Stomach (tissue), 4 donors: Measurements from ENCODE around the gene ZNF575.

ENCODE experiments used
- EP300 ChIP-seq: sonication (generic); formaldehyde crosslinking; IDR thresholded peaks from one replicate; pipeline ENCODE4 v1.6.1; 2017; ENCODE audit warnings: antibody characterized with exemption
- POLR2AphosphoS5 ChIP-seq, 3 donors: sonication (generic); formaldehyde crosslinking; IDR thresholded peaks; one replicate each; pipeline ENCODE4 v1.6.1; 2016; ENCODE audit warnings: antibody characterized with exemption in 3 of 3

- TF ChIP-seq EP300 (no peak), POLR2AphosphoS5 (IDR thresholded peaks at IDR 0.05) (no peak)
These were observed 14.9 kb upstream of the ZNF575 start for GRCh38 chr19:43518051-43518450.
